ENCODE data around the gene QRFPR.
"Not testable (repeated sequence)": the region's sequence is repeated elsewhere in the genome, so short reads cannot be mapped to it uniquely, and the experiment has no call there.

The QRFPR gene

DNA sequence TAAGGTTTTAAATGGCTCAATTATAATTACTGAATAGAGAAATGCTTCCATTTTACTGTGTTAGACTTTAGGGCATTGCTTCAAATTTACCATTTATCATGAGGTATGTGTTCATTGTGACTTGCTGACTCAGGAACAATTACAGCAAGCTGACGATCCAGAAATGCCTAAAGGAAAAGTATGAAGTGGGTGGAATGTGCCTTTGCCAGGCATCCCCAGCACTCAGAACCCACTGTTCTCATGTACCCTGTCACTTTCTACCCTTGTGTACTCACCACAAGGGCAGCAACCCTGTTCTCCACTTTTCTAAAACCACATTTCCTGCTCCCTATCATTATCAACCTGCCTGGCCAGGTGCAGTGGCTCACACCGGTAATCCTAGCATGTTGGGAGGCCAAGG is 41.5 kb downstream of the QRFPR start:
- no peak for DNase-seq

DNA sequence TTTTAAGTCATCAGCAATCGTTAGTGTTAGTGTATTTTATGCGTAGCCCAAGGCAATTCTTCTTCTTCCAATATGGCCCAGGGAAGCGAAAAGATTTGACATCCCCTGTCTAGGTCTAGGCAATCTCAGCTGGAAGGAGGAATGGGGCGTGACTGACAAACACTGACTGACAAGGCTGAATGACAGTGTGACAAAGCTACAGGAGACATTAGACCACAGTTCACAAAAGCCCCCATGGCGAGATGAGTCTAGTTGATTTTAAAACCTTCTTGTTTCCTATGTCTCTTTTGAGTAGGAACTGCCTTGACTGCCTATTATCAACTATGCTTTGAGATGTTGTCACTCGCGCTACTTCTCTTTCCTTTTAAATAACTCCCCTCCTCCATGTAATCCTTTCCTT is 42.3 kb downstream of the QRFPR start:
- no peak for DNase-seq

DNA sequence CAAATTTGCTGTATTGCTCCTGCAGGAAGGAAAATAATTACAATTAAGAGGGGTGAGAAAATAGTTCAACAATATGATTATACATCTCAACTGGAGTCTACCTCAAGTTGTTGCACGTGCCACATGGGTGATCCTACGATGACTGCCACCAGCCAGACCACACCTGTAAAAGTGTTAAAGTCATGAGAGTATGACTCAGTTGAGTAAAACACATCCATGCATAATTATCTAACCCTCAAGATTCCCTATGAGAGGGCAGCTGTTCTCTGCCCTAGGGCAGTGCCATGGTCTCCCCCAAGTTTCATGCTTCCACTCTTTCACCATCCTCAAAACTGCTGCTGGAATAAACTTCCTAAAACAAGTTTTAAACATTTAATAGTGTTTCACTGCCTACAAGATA is 44.1 kb downstream of the QRFPR start:
- no peak for DNase-seq

DNA sequence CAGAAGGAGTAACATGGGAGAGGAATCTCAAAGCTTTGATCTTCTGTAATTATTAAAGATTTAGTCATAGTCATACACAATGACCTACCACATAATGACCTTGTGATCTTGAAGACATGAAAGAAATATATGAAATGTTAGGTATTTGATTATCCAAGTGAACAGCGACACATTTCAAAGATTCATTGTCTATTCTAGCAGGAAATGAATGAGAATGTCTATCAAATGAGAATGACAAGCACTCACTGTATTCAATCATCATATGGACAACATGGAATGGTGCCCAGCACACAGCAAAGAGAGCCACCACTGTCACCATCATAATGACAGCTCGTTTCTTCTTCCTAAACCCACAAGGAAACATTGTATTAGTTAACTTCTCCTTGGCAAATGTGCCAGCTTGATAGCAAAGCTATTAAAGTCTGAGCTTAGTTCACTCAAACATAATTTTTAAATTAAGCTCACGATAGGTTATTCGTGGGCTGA is 50.6 kb downstream of the QRFPR start:
- no peak for DNase-seq

DNA sequence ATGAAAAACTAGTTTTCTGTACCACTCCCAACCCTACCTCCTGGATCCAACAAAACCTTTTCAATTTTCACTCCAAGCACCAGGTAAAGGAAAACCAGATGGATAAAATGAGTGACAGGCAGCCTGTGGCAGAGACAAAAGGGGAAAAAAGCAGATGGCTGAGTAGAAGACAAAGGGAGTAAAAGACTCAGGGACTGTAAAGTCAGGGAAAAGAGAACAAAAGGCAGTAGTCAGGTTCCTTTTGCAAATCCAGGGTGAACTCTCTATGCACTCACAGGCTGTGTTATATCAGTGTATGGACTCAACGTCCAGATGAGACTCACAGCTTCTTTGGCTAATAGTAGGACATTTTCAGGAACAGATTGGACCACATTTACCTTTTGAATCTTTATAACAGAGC is 54.2 kb downstream of the QRFPR start:
- DNase-seq, result no peak

DNA sequence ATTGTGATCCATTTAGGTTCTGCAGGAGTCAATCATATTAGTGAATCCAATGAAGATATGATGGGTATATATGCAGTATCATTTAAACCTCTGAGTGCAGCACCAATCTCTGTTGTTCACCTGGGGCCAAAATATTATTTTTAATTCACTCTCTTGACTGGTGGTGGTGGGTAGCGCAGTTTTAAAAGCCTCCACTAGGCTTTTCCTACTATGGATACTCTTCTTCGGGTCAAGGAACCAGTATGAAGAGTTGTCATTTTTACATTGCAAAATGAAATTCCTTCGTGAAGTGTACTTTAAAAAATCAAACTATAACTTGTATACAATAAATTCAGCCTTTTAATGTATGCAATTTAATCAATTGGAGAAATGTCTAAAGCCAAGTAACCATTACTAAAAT is 56.5 kb downstream of the QRFPR start:
- no peak for DNase-seq

DNA sequence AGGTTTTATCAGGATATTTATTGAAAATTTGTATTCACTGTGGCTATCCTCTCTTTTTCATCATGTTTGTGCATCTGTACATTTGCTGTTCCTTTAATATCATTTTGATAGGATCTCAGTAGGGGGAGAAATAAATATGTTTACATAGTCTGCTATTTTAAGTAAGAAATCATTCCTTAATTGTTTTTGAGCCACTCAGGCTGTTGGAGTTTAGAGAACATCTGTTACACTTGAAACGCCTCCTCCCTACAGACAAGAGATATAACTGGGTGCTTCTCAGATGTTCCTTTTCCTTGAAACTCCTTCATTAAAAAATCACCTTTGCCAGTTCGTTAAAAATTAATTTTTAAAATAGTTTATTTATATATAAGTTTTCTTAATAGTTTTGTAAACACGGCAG is 59.4 kb downstream of the QRFPR start:
- DNase-seq, result no peak

DNA sequence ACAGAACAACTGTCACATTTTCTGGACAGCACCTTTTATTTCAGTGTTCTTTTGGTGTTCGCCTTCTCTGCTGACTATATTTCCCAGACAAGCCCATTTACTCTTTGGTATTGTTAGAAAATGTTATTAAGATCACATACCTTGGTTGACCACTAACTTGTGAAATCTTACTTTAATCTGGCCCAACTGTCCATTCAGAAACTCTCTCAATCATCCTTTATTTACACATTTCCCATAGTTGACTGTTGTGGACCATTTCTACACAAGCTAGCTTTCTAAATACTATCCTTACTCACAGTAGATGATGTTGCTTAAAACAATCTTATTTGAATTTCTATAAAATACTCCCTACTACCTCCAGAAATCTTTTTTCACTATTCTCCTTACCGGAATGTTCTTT is 64.7 kb downstream of the QRFPR start:
- DNase-seq, result no peak

DNA sequence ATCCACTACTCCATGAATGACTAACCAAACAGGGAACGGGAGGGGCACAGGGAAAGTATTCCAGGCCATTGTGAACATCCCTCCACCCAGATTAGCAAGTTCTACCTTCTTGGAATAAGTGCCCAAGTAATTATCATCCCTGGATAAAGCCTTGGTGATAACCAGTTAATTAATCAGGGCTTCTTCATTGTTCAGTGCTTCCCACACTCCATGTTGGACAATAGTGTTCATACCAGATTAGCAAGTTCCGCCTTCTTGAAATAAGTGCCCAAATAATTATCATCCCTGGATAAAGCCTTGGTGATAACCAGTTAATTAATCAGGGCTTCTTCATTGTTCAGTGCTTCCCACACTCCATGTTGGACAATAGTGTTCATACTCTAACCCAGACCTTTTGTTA is 67.4 kb downstream of the QRFPR start:
- DNase-seq, result not testable (repeated sequence)

DNA sequence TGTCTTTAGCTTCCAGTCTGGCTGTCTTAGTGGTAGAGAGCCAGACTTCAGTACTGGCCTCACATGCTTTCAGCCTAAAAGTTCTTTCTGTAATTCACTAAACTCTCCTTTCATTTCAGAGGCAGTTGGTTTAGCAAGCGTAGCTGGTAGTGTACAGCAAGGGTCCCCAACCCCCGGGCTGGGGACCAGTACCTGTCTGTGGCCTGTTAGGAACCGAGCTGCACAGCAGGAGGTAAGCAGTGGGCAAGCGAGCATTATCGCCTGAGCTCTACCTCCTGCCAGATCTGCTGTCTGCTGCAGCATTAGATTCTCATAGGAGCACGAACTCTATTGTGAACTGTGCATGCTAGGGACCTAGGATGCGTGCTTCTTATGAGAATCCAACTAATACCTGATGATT is 72.0 kb downstream of the QRFPR start:
- DNase-seq, result no peak

DNA sequence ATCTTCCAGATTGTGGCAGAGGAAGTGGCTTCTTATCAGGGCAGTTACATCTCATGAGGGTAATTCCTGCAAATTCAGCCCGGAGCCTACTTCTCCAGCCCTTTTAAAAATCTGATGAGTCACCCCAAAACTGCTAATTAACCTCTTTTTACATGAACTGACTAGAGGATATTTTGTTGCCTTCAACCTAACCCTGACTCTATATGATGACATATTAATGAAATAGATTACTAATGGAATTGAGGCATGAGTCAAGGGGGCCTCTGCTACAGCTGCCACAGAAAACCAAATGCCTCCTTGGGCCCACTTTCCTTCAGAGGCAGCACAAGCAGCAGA is 72.5 kb downstream of the QRFPR start:
- DNase-seq, result no peak

DNA sequence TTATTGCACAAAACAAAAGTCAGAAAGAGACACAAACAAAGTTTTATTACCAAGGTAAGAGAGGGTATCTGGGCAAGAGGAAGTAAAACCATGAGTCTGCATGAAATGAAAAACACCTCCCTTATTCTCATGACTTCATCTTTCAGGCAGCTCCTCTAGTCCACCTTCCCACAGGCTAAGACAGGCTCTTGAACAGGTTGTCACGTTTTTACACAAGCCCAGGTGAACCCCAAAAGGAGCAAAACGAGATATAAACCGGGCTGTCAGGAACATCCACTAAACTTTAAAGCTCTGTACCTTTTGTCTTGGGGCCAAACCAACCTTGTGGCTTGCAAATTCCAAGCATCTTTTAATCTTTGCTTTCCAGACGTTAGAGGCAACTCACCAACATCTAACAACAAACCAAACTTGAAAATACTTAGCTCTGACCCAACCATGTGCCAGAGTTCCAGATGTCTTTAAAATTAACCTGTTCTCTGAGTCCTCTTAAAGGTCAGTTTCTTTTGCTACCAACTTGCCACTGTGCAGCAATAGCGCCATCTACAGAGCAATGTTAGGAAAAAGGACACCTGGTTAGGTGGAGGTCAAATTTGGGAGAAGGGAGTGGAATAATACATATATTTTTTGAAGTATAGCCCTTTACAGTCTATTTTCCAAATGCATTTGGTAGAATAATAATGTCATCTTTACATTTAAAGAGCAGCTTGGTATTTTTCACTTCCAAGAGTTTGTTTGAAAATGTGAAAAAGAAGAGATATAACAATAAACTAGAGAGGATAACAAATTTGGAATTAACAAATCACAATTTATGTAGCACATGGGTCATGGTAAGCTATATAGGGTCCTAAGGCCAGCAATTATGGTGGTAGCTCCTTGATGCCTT is 73.1 kb downstream of the QRFPR start:
- peak; percentile 19 to 37 for DNase-seq

DNA sequence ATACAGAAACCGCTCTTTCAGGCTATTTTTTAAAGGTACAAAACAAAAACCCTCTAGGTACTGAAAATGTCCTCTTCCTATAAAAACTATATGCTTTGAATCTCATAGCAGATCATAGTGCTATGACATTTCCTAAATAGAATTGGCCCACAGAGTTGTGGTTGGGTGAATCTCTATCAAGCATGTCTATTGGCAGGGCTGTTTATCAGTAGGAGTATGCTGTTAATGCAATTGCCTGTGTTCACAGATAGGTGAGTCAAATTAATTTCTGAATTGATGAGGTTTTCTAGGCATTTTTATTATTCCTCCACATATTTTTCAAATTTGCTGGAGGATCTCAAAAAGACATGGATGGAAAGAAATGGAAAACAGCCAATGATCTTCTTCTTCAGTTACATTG is 73.9 kb downstream of the QRFPR start:
- no peak for DNase-seq

DNA sequence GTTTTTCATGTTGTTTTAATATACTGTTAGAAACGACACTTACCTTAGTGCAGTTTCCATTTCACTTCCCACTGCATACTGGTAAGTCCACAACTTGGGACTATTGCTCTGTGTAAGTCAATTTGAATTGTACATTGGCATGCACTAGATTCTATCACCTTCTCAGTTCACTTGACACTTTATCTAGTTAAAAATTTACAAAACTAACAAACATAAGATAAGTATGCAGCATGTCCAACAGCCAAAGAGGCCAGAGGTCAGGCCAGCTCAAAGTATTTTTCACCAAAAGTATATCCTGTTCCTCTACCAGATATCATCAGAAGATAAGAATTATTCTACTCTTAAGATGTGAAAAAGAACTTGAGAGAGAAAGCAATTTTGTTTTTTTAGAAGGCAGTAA is 75.9 kb downstream of the QRFPR start:
- no peak for DNase-seq

DNA sequence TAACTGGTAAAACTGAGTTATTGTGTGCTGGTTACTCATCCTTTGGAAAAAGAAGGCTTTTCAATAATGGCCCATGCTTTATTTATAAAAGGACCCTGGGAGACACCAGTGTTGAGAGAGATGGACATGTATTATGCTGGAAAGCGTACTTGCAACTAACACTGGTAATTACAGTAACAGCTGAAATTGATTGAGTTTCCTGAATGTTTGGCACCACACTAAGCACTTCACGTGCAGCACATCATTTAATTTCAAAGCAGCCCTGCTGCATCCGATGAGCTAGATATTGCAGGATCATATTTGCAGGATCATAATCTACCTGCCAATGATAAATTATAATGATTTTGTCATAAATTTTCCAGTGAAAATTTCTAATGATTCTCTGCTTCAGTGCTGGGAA is 81.5 kb downstream of the QRFPR start:
- DNase-seq, result no peak

DNA sequence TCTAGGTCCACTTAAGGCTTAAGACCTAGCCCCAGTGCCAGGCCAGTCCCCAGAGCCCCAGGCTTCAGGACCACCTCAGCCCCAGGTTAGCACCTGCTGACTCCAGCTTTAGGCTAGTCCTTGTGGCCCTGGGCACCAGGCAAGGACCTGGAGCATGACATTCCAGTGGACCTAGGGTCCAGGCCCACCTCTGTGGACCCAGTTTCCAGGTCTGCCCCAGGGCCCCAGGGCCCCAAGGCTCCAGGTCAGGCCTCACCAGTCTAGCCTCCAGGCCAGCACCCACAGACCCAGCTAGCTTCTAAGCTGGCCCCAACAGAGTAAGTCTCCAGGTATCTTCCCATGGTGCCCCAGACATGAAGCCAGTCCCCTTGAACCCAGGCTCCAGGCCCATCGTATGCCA is 97.5 kb downstream of the QRFPR start:
- no peak for DNase-seq

DNA sequence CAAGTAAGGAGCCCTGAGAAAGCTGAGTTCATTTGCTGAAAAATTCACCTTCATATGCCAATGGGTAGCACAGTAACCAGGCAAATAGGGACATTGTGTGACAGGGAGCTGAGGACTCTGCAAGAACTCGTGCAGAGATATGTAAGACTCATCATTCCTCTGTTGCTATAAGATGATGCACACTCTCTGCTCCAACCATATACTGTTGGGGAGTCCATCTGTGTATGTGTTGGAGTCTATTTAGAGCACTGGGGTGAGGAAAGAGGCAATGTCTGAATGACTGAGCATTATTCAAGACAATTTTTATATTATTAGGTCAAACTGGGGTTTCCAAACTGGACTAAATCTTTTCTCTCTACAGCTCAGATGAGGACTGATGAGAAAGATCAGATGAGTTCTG is 100.4 kb downstream of the QRFPR start:
- no peak for DNase-seq

DNA sequence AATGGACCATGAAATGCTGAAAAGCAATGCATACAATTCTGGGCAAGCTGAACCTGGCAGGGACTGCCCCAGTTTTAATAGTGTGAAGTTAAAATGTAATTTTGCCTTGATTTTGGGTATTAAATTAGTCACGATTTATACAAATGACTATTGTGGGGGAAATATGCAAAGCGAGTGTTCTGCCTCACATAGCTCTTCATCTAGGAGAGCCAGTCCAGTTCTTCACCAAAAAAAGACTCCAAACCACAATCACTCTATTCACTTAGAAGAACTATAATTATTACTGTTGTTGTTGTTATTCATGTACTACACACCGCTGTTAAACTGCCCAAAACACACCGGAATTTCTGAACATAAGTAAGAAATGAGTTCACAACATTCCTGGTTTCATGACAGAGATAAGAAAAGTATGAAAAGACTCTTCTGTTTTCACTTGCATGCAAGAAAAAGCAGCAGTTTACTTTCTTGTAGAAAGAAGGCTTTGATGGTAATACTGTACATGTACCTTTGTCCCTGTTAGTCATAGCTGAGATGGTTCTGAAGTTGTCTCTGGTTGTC is 101.9 kb downstream of the QRFPR start:
- no peak for DNase-seq
